ENCODE data around the gene IGF1R.

Gene IGF1R

GRCh38 chr15:98927022-98927421 lies 278.7 kb downstream of the IGF1R start:
- DNase-seq: no peak

GRCh38 chr15:98927996-98928395 lies 279.7 kb downstream of the IGF1R start:
- no peak for DNase-seq

GRCh38 chr15:98930576-98930975 lies 282.2 kb downstream of the IGF1R start:
- no peak for DNase-seq

DNA sequence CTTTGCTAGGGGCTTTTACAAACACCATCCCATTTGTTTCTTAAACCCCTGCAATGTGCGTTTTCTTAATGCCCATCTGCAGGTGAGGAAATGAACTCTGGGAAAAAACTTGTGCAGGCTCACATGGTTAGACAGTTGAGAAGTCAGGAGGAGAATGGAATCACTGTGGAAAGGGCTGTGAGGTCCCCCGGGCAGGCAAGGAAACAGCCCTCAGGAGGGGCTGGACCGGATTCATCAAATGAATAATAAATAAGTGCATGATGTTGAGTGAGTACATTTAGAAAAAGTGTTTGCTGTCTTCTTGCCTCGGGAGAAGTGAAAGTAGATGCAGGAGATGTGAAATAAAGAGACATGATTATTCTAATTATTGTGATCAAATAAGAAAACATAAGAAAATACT lies 282.7 kb downstream of the IGF1R start:
- DNase-seq: no peak

DNA sequence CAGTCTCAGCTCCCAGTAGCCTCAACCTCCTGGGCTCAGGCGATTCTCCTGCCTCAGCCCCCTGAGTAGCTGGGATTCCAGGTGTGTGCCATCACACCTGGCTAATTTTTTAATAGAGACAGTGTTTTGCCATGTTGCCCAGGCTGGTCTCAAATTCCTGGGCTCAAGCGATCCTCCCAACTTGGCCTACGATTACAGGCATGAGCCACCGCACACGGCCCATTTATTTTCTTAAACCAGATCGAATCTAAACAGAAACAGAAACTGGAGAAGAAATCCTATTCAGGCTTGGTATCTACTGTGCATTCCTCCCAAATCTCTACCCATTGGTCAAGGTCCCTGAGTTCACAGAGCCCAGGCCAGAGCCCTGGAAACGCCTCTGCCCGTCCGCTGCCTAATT lies 285.1 kb downstream of the IGF1R start:
- DNase-seq: no peak

GRCh38 chr15:98935736-98936135 lies 287.4 kb downstream of the IGF1R start:
- no peak for DNase-seq

GRCh38 chr15:98937413-98938104 lies 289.2 kb downstream of the IGF1R start:
- no peak for DNase-seq

DNA sequence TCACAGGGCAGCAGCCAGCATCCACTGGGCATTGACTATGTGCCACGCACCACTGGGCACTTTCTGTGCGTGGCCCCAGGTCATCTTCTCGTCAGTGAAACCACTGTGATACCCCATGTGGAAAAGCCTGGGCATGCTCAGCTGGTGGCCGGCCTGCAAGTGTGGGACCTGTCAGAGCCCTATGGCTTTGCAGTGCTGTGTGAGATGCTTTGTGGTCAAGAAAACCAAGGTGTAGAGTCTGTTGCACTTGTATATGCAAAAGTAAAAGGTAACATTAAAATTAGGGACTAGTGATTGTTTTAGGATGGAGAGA lies 289.7 kb downstream of the IGF1R start:
- no peak for DNase-seq

DNA sequence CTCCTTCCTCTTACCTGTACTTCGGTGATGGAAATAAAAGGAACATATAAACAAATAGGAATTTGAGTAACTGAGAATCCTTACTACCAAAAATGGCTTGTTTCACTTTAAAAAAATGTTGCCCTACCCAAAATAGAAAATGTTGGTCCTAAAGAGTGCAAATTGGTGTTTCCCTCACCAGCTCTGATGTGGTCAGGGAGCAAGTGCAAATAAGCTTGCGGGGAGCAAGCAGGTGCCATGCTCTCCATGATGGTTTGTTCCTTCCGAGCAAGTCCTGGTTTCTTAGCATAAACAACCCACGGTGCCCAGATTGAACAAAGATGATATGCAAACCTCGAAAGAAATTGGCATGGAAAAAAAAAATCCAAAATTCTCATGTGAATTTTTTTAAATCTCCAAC lies 290.5 kb downstream of the IGF1R start:
- DNase-seq: no peak

- DNase-seq: no peak
These were observed 291.2 kb downstream of the IGF1R start for GRCh38 chr15:98939311-98940080.

DNA sequence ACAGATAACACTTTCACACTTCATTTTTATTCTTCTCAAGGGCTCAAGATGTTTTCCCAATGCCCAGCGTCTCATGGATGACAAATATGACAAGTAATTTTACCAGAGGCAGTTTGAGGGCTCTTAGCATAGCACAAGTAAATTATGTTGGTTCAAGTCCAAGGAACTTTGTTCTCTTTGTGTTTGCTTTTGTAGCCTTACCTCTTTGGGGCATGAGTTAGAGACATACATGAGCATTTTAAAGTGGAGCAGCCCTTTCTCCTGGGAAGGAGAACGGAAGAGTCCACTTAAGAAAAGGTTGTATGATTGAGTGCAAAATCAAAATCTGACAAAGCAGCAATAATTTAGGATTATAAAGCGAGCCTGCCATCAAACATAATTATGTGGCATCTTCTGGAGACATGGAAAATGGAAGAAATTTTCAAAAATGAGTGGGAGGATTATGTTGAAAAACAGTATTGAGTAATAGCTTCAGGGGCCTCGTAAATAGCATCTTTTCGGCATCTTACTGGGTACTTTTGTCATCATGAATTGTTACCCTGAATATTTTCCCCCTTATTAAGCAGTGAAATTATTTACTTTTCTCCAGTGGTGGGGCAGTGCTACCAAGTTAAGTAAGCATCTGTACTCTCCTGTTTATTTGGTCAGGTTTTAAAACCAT lies 293.4 kb downstream of the IGF1R start:
- no peak for DNase-seq

- no peak for DNase-seq
These were observed 294.1 kb downstream of the IGF1R start for GRCh38 chr15:98942431-98942830.

- DNase-seq: no peak
These were observed 294.7 kb downstream of the IGF1R start for GRCh38 chr15:98943051-98943508.

GRCh38 chr15:98943601-98944151 lies 295.3 kb downstream of the IGF1R start:
- DNase-seq: no peak

DNA sequence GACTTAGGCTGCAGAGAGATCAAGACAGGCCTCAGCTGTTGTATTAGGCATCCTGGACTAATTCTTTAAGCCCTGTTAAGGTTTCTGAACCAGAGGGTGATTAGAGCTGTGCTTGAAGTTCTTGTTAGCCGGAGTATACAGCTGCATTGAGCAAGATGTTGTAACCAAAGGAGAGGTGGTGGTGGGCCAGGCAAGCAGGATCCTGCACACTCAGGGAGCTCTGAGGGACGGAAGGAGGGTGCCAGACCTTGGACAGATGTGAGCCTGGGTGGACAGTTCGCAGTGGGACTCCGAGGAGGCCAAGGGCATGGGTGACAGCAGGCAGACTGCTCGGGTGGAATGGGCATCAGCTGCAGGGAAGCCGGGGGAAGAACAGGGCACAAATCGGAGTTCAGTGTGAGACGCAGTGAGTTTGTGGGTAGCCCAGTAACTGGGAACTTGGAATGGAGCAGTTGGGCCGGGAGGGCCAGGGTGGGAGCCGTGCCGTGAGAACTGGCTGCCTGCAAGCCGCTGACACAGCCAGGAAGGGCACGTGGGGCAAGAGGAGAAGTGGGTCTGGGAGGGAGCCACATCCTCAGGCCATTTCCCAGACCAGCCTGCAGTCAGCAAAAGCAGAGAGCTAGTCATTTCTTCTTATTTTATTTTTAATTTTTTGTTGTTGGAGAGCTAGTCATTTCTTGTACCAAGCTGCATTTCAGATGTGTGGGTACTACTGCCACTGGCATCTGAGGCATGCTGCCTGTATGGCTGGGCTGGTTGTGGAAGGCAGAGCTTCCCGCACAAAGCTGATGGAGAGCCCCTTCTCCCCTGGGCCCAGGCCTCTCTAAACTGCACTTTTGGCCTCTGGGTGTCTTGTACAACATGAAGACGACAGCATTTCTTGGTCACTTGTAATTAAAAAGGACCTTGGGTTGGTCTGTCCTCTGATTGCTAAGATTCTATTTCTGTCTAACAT lies 298.2 kb downstream of the IGF1R start:
- DNase-seq: no peak

DNA sequence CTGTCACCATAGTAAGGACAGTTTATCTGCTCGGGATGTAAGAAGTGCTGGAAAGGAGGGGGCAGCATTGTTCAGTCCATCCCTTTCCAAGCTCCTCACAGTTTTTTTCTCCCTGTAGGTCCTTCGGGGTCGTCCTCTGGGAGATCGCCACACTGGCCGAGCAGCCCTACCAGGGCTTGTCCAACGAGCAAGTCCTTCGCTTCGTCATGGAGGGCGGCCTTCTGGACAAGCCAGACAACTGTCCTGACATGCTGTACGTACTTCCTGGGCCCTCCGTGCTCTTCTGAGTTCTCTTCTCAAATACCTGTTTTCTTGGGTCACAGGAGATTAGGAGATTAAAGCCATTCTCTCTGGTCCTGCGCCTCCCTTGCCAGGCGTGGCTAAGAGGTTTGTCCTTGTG lies 300.1 kb downstream of the IGF1R start:
- DNase-seq: no peak

DNA sequence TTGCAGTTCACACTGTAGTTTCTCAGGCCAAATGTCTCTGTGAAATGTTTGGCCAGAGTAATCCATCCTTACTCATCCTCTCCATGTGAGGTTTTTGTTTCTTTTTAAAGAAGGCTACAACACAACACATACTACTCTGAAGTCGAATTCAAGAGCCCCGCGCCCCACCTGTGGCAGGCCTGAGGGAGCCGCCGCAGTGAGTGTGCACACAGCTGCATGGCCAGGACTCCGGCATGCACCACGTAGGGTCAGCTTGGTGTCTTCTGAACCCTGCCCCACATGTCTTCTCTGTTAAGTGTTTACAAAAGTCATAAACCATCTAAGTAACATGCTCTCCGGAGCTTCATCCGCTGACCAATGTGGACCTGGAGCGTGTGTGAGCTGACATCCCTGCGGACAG lies 300.6 kb downstream of the IGF1R start:
- no peak for DNase-seq

DNA sequence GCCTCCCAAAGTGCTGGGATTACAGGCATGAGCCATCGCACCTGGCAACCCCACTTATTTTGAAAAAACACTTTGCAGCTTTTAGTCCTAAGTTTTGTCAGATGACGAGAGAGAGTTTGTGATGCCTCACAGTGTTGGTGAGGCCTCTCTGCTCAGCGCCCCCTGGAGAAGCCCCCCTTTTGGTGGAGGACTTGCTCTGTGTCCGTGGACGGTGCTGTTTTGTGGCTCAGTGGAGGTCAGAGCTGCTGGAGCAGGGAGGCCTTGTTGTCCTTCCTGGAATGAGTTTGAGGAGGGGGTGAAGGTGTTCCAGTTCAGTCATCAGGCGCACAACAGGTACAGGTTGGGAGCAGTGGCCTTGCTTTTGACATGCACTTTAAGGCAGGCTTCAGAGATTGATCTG lies 301.3 kb downstream of the IGF1R start:
- DNase-seq: no peak

DNA sequence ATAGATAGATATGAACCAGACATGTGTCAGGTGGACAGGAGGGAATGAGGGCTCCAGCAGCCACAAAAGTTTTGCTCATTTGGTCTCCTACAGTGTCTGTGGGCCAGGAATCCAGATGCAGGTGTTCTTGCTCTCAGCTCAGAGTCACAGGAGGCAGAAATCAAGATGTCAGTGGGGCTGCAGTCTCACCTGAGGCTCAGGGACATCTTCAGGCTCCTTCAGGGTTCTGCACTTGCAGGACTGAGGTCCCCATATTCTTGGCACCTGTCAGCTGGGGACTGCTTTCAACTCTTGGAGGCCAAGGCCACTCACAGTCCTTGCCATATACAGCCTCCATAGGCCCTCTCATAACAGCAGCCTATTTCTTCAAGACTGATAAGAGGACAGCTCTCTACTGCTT lies 301.9 kb downstream of the IGF1R start:
- no peak for DNase-seq

GRCh38 chr15:98951004-98951403 lies 302.7 kb downstream of the IGF1R start:
- DNase-seq: no peak

DNA sequence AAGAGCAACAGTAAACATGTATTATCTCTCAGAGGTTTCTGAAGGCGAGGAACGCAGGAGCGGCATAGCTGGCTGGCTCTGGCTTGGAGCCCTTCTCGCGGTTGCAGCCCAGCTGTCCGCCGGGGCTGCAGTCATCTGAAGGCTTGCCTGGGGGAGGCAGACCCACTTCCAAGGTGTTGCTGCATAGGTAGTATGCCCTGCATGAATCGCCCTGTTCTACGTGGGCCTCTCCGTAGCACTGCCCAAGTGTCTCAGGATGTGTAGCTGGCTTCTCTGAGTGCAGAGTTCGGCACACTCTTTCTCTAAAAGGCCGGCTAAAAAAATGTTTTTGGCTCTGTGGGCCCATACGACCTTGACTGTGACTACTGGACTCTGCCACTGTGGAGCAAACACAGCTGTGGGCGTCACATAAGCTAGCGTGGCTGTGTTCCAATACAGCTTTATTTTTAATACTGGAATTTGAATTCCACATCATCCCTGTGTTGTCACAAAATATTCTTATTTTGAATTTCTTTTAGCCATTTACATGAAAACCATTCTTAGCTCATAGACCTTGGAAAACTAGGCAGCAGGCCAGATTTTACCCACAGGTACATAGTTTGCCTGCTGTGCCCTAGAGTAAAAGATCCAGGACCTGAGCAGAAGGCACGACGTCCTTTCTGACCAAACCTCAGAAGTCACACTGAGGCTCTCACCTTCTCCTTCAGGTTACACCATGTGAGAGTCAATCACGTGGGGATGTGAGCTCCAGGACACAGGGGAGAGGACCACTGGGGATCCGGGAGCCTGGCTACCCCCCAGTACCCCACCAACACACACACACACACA lies 303.4 kb downstream of the IGF1R start:
- no peak for DNase-seq

DNA sequence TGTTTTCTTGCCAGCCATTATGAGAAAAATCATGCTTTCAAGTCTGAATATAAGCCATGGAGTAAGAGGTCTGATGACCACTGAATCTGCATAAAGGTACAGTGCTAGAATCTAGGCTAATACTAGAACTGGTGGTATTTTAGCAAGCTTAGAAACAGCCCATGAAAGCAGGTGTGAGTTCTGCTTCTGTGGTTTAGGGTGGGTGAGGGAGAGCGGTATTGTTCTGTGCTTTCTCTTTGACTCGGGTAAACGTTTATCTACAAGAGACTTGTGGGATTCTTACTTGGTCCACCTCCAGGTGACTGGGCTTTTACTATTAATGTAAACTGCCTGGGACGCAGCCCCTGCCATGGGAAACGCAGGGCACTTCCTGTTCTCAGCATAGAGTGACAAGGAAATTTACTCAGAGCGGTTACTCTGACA lies 304.1 kb downstream of the IGF1R start:
- no peak for DNase-seq

All from activated CD4-positive, alpha-beta T cell treated with anti-CD3 and anti-CD28 coated beads, Interleukin-2, amount 50 U/mL, for 4 hours (primary cell).